GM12875 (cell line): ENCODE measurements around the gene BICC1.

Source experiments
- H3K4me3 ChIP-seq: one replicate; pipeline ENCODE4 v1.5.1; 2011; ENCODE audit warnings: low read depth, low read length, control low read depth
- CTCF ChIP-seq: IDR thresholded peaks from 2 replicates; pipeline ENCODE4 v1.5.1; 2011; ENCODE audit warnings: low read depth, mild to moderate bottlenecking, control low read depth, inconsistent platforms, low read length, moderate library complexity, borderline replicate concordance; ENCODE audit not compliant: insufficient read depth

The BICC1 gene

DNA sequence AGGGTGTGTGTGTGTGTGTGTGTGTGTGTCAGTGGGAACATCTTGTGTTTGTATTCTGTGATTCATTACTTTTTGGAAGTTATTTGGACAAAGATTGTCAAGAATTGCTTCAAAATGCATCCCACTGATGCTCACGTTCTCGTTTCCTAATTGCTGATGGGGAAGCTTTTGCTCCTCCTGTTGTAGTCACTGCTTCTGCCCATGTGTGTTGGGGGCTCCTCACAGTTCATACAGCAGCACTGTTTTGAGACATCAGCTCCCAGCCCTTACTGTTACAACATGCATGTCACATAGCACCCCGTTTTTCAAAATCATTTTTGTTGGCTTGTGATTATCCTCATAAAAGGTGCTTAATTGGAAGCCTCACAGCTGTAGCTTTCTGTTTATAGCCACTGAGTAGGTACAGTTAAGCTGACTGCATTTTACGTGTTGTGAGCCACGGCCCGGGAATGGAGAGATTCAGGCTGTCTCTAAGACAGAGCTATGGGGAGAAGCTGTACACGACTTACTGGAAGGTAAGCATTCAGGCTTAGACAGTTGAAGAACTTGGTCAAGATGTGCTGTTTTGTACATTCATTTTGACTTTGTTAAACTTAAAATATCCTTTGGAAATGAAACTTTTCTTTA, 87.4 kb downstream of the BICC1 start:
- H3K4me3 ChIP-seq = no peak overlapping the region
- no peak for TF ChIP-seq CTCF

GRCh38 chr10:58608351-58608750, 95.7 kb downstream of the BICC1 start:
- no peak overlapping the region for H3K4me3 ChIP-seq
- TF ChIP-seq CTCF = no peak

- no peak for TF ChIP-seq CTCF
- H3K4me3 ChIP-seq = no peak overlapping the region
These were observed 96.3 kb downstream of the BICC1 start for GRCh38 chr10:58608826-58609531.

DNA sequence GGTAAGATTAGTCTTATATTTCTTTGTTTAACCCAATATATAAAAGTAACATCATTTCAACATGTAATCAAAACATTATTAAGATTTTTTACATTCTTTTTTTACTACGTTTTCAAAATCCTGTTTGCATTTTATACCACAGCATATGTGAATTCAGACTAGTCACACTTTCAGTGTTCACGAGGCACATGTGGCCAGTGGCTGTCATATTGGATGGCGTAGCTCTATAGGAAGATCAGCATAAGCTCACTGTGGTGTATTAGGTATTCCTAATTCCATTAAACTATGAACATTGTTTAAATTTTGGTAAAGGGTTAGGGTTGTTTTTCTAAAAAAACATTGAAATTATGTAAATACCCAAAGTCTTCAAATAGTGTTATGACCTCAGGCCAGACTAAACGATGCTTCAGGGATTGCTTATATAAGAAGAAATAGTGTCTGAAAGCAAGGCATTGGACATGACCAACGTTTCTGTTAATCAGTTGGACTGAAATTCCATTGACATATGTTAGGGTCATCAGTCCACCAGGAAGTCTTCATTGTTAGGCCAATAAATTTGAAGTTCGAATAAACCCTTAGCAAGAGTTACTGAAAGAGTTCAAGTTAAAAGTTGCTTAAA, 97.0 kb downstream of the BICC1 start:
- H3K4me3 ChIP-seq = no peak overlapping the region
- no peak for TF ChIP-seq CTCF

DNA sequence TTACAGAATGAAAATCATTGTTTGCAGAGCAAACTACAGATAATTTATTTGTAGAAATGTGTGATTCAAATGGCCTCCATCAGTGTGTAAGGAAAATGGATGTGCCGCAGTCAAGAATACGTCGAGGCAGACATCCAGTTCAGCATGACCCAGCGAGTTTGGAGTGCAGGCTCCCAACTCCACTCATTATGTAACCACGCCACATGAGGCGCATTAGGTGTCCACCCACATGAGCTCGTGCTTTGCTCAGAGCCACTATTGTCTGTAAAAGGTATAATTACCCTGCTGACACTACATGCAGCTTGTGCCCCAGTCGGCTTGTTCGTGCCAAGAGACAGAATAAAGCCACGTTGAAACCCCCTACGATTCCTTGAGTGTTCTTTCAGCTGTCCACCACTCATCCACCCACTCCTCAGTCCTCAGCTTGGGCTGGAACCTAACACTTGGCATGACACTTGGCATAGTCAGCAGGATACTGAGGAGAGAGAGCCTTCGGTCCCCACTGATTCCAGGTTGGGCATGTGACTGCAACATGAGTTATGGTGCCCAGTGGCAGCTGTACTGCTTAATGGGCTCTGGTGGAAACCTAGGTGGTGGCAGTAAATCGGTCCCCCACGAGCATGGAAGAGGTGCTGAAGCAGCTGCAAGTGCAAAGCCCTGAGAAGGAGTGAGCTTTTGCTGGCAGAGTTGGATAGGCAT, 102.7 kb downstream of the BICC1 start:
- no peak for TF ChIP-seq CTCF
- H3K4me3 ChIP-seq = no peak overlapping the region

- no peak for TF ChIP-seq CTCF
- H3K4me3 ChIP-seq = no peak overlapping the region
These were observed 105.5 kb downstream of the BICC1 start for GRCh38 chr10:58618158-58618676.
